HG03460 (cell line): ENCODE measurements around the gene KLK12.

Experiments used
- ATAC-seq: cut with Tn5 transposase; IDR thresholded peaks from one replicate; pipeline ENCODE4 v1.9.1; 2021; ENCODE audit not compliant: unreplicated experiment

The KLK12 gene

DNA sequence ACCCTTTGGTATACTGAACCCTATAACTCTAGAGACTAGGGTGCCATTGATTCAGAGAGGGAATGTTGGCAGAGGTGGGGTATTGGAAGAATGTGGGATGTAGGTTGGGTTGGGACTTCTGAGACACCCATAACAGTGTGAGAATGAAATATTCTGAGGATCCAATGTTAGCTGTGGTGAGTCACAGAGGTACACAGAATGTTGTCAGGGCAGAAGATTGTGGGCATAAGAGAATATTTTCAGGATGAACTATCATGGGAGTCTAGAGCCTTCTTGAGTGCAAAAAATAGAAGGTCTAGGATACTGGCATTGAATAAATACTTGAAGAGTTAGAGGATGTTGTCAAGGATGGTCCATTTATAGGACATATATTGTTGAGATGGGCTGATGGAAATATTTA, 21.1 kb upstream of the KLK12 start:
- no peak for ATAC-seq

DNA sequence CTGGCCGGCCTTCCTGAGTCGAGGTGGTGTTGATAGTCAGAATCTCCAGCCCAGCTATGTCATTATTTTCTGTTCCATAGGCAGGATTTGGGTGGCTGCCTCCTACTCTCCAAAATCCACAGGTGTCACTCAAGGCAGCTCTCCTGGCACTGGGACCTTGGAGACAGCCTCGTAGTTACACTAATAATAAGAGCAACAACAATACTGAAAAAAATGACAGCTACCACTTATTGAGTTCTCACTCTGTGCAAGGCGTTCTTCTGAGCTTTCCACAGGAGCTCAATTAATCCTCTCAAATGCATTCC, 12.2 kb upstream of the KLK12 start:
- no peak for ATAC-seq

DNA sequence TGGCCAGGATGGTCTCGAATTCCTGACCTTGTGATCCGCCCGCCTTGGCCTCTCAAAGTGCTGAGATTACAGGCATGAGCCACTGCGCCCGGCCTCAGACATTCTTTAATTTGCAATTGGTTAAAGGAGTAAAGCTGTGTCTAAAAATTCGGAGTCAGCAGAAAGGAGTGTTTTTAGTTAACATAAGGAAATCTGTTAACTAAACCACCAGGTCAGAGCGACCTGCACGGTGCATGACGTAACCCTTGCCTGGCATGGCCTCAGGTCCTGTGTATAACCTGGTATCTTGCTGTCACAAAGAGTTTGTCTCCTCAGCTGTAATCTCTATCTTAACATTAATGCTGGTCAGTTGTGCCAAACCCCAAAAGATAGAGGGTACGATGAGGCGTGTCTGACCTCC, 9.5 kb upstream of the KLK12 start:
- no peak for ATAC-seq

DNA sequence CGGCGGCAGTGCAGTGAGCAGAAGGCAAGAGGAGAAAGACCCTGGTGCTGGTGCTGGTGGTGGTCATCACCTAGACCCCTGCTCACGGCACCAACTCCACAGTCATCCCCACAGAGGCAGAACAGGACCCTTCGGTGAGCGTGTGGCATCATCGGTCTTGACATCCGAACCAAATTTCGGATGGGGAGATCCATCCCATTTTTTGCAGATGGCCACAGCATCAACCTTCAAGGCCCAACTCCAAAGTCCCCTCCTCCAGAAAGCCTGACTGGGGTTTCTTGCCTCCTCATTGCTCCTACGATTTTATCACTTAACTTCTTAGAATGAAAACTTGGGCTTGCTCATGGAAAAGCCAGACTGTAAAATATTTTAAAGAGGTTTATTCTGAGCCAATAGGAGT, 8.7 kb upstream of the KLK12 start:
- no peak for ATAC-seq

DNA sequence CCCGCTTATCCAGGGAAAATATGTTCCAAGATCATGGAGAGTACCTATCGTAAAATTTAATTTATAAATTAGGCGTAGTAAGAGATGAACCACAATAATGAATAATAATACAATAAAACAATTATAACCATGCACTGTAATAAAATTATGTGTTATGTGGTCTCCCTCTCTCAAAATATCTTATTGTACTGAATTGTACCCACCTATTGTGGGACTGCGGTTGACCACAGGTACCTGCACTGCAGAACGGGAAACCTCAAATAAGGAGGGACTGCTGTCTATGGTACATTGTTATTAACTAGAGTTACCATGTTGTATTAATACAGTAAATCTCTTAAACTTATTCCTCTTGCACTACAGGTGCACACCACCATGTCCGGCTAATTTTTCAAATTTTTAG, 5.3 kb upstream of the KLK12 start:
- no peak for ATAC-seq

DNA sequence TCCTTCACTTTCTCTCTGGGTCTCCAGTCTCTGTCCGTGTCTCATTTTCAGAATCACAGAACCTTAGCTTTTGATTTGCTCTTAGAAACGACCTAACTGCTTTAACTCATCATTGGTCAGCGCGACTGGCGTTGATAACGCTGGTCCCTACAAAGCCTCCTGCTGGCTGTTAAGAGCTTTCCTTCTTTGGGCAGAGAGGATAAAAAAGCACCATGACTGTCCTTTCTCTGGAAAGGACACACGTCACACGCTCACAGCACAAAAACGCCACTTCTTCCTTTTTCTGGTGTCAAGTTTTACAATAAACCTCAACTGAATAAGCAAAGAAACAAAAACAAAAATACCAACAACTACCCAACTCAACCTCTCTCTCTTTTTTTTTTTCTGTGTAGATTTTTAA, 1.7 kb upstream of the KLK12 start:
- no peak for ATAC-seq

DNA sequence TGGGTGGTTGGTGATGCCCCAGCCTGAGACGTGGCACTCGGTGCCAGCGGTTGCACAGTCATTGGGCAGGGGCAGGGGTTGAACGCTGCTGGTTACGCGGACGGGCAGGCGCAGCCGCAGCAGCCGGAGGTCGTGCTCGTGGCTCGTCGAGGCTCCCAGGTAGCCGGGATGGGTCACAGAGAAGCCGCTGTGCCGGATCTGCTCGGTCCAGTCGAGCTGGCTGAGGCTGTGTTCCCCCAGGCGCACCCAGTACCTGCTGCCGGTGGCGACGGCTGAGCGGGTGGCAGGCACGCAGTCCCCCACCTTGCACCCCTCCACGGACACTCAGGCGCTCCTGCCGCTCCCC, 2.9 kb downstream of the KLK12 start:
- ATAC-seq = no peak

DNA sequence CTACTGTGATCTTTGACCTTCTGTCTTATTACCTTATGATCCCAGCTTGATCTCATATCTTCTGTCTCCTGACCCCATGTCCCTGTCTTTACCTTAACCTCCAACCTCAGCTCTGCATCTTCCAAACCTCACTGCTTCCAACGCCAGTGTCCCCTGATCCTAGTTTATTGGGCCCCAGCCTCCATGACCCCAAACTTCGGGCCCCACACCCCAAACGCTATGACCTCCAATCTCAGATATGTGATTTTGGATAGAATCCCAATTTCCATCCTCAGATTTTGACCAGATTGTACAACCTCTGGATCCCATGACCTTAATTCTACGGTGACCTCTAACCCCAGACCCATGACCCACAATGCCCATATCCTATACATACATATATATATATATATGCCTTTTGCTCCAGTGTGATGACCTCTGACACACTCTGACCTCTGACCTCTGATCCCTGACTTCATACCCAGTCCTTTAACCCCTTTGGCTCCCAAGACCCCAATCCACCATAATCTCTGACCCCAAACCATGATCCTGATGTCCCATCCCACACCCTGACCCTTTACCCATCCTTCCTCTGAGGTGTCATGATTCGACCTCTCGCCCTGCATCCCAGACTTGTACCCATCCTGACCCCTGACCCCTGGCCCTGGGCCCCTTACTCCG, 3.5 kb downstream of the KLK12 start:
- no peak for ATAC-seq

DNA sequence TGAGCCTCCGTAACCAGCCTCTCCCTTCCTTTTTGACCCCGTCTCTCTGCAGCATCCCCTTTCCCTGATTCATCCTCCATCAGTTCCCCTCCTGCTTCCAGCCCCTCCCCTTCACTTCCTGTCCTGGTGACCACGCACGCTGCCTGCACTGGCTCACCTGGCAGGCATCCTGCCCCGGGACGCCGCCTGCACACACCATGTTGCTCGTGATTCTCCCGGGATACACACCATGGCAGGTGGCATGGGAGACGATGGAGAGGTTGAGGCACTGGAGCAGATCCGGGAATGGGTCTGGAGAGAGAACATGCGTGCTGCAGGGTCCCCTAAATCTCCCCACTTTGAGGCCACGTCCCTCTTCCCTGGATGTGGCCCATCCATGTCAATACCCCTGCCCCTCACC, 4.2 kb downstream of the KLK12 start:
- ATAC-seq = no peak

DNA sequence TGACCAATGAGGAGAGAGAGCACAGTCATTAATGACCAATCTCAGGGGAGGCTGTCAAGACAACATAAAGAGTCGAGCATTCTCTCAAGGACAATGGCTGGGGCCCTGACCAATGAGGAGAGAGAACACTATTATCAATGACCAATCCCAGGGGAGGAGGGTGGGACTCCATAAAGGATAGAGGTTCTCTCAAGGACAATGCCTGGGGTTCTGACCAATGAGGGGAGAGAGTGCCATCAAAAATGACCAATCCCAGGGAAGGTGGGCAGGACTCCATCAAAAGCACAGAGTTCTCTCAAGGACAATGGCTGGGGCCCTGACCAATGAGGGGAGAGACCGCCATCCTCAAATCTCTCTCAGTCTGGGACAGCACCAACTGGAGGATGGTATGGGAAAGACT, 5.1 kb downstream of the KLK12 start:
- ATAC-seq = no peak

DNA sequence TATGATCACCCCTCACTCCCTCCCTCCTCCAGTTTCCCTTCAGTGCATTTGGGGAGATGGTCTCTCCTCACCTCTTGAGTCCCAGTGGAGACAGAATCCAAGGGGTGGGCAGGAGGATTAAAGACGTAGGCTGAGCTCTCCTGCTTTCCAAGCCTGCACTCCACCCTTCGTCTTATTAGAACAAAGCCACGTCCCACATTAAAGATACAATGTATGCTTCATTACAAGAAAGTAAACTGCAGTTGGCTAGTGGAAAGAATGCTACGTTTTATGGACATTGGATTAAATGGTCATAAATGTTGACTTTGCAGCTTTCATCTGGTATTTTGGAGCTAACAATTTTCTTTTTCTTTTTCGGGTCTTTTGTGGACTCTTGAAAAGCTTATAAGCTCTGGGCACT, 6.9 kb downstream of the KLK12 start:
- ATAC-seq = no peak

DNA sequence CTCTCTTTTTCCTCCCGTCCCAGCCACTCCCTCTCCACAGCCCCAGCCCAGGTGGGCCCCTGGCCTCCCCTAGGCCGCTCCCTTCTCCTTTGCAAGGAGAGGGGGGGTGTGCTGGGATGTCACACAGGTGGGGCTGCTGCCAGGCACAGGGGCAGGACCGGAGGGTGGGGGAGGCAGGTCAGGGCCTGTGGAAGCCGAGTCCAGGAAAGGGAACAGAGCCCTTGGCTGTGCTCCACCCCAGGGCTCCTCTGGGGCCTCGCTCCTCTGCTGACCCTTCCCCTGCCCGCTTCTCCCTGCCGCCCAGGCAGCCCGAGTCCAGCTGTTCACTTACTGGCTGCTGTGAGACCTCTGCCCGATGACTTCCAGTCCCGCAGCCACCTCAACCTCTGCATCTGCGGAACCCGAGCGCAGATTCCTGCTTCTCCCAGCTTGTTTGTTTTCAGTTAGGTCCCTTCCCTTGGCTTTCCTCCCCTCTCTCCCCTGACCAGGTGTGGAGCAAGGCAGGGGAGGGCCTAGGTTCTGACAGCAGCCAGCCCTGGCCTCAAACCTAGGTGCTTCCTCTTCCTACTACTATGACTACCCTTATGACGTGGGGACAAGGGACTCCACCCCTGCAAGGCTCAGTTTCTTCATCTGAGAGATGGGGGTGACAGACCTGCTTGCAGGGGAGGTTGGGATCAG, 7.5 kb downstream of the KLK12 start:
- ATAC-seq = no peak

DNA sequence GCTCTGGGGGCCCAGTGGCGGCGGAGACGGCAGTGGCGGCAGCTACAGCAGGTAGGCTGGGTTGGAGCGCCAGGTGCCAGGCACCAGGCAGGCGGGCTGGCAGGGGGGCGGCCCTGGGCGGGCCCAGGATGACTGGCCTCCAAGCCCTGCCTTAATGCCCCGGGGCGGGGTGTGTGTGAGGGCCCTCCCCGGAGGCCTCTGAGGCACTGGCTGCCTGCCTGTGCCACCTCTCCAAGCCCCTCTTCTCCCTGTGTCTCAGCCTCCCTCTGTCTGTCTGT, 8.3 kb downstream of the KLK12 start, which contains the start of gene KLK11:
Gene KLK11, minus strand, starts transcription at position 63 of the 278 bp plus-strand sequence. CDS start 985 bp downstream, outside the sequence.
- no peak for ATAC-seq

DNA sequence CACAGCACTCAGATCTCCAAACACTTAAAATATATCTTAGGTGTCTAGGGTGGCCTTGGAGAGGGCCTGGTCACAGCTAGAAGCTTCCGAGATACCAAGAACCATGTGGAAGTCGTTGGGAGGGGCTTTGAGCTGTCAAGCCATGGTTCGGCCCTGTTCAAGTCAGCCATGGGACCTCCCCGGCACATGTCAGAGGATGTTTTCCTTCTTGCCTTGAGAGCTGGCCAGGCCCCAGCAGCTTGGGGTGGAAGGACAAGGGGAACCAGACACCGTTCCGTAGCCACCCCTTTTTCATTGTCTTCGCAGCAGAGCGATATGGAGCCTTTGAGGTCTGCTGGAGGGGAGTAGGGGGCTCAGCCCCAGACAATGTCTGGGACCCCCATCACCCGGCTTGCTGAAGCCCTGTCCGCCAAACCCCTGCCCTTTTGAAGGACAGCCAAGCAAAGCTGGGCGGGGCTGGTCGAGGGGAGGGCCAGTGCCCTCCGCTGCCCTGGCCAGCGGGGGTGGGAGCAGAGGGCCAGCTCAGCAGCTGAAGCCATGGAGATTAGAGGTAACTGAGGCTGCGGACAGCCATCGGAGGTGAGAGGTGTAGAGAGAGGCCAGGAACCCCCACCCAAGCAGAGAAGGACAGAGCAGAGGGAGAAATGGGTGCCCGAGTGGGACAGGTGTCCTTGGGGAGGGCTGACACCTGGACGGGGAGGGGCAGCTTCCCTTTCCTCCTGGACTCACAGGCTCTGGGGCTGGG, 8.8 kb downstream of the KLK12 start:
- no peak for ATAC-seq

DNA sequence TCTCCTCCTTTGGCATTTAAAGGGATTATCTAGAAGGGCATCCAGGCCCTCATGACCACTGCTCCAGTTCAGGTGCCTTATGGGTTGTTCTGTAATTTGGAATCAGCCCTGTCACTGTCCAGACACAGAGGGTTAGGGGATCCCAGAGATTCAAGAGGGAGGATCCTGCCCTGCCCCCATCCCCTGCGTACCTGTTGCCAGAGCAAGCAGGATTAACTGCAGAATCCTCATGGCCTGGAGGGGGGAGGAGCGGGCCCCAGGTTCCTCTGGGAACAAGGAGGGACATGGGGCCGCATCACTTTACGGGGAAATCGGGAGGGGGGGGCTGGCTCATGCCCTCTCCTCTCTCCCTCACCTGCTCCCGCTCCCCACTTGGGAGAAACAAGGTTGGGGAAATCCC, 9.4 kb downstream of the KLK12 start:
- no peak for ATAC-seq

DNA sequence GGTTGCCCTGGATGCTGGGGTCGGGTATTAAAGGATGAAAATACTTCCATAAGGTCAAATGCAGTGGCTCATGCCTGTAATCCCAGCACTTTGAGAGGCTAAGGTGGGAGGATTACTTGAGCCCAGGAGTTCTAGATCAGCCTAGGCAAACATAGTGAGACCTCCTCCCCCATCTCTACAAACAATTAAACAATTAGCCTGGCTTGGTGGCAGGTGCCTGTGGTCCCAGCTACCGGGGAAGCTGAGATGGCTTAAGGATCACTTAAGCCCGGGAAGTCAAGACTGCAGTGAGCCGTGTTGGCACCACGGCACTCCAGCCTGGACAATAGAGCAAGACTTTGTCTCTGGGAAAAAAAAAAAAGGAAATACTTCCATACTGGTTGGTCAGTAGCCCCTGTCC, 9.9 kb downstream of the KLK12 start:
- no peak for ATAC-seq

DNA sequence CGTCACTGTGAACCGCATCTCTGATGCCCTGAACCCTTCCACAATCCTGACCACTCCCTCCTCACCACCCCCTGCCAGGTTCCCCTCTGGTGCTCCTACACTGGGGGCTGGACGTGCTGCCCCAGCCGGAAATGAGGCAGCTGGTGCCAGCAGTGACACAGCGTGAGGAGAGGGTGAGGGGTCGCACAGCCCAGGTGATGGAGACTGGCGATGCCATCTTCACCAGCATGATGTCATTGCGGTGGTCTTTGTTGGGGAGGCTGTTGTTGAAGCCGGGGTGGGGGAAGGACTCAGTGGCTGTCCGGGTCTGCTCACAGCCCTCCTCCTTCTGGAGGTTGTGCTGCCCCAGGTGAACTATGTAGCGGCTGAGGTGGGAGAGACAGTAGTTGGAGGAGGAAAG, 10.9 kb downstream of the KLK12 start:
- no peak for ATAC-seq

DNA sequence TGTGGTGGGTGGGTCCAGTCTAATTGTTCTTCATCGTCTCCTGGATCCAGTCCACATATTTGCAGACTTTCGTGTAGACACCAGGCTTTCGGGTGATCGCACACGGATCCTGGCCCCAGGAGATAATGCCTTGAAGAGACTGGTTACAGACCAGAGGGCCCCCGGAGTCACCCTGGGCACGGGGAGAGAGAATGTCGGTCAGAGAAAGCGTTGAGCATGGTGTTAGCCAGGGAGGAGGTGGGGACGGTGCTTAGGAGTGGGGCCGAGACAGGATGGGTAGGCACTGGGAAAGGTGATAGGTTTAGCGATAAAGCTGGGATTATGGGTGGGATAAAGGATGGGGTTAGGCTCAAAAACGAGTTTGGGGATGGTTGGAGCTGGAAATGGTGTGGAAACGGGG, 12.3 kb downstream of the KLK12 start:
- no peak for ATAC-seq

DNA sequence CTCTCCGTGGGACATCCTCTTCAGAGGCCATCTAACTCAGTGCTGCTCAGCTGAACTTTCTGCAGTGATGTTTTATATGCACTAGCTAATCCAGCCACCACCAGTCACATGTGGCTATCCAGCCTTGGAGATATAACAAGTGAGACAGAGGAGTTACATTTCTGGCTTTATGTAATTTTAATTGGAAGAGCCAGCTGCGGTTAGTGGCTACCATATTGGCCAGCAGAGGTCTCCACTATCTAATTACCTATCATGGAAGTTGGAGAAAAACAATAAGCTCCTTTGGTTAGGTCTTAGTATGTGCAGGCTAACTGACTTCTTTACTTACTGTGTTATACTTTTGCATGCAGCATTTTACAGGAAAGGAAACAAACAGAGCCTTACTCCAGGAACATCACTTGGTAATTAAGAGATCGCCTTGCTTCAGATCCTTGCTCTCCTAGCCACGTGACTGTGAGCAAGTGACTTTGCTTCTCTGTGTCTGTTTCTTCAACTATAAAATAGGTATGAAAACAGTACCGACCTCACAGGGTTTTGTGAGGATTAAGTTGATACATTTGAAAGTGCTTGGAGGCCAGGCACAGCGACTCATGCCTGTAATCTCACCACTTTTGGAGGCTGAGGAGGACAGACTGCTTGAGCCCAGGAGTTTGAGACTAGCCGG, 13.7 kb downstream of the KLK12 start:
- ATAC-seq = no peak

DNA sequence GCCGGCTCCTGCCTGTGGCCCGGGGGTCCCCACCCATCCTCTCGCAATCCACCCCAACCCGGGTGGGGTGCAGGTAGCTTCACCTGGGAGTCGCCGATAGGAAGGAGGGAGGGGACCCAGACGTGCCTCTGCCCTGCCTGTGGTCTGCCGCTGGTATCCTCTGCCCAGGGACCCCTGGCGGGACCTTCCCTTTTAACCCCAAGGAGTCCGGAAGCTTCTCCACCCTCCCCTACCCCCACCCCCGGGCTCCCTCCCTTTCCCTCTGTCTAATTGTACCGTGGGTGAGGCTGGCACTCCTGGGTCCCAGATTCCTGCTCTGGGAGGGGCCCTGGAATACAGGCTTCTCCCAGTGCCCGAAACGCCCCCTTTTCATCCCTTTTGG, 15.3 kb downstream of the KLK12 start, which contains the start of gene KLK10:
Gene KLK10, minus strand, starts transcription at position 166 of the 382 bp plus-strand sequence. CDS start 579 bp downstream, outside the sequence.
- no peak for ATAC-seq

DNA sequence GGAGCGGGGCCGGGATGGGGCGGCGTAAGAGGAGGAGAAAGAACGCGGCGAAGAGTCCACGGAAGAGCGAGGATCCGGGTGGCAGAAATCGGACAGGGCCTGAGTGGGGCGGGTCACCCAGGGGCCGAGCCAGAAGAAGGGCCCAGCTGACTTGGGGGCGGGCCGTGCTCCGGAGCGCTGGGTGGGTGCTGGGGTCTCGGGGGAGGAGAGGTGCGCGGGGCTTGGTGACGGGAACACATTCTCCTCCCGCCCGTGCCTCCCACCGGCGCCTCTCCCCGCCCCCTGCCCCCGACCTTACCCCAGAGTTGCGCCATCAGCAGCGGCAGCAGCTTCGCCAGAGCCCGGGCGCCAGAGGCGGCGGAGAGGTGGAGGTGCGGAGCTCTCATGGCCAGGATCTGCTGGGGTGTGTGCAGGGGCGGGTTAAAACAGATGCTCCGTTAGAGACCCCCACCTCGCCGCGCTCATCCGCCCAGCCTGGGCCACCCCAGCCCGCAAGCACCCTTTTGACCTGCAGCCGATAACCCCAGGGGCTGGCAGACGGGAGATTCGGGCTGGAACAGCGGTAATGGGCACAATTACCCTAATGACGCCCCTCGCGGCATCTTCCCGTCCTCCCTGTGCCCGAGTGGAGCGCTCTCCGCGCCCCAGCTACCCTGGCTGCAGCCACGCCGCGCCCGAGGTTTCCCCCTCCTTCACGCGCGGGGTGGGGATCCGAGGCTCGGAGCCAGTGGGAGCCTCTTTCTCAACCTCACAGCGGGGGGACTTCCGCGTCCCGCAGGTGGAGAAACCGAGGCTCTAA, 15.9 kb downstream of the KLK12 start:
- no peak for ATAC-seq
